Gastrocnemius medialis (tissue), 4 donors: ENCODE measurements around the gene PIP5K1C.

Experiments used
- CTCF ChIP-seq, 5 experiments: fragments of 450-650 bp in 3 of 5; fragments of 200-600 bp in 2 of 5; sonication (generic) in 2 of 5; IDR thresholded peaks in 4 of 5; conservative IDR thresholded peaks in 1 of 5; 1 replicate in 4 of 5; 2 replicates in 1 of 5; pipeline ENCODE4 v1.5.1; 2016 to 2019; ENCODE audit warnings: antibody characterized with exemption in 5 of 5, mild to moderate bottlenecking in 3 of 5, moderate library complexity in 3 of 5
- POLR2A ChIP-seq, 2 donors: fragments of 450-650 bp; IDR thresholded peaks; one replicate each; pipeline ENCODE4 v1.6.1; 2017; ENCODE audit warnings: antibody characterized with exemption in 2 of 2, mild to moderate bottlenecking in 2 of 2, moderate library complexity in 2 of 2

- TF ChIP-seq POLR2A (IDR thresholded peaks at IDR 0.05) (no peak), CTCF (IDR thresholded peaks at IDR 0.05 in 4 of 5, conservative IDR thresholded peaks at IDR 0.05 in 1 of 5) (peak; percentile 85 to 97 (median 97))
These were observed 34.4 kb downstream of the PIP5K1C start for GRCh38 chr19:3665681-3666544.
